Superior temporal gyrus (tissue), 1 donor: ENCODE data around the gene CCL4.
"Not testable (repeated sequence)": the region's sequence is repeated elsewhere in the genome, so short reads cannot be mapped to it uniquely, and the experiment has no call there.

Experiments used
- DNase-seq: peaks from one replicate; pipeline ENCODE4 v3.0.0-alpha.2; 2016; ENCODE audit errors: extremely low spot score

CCL4 gene

DNA sequence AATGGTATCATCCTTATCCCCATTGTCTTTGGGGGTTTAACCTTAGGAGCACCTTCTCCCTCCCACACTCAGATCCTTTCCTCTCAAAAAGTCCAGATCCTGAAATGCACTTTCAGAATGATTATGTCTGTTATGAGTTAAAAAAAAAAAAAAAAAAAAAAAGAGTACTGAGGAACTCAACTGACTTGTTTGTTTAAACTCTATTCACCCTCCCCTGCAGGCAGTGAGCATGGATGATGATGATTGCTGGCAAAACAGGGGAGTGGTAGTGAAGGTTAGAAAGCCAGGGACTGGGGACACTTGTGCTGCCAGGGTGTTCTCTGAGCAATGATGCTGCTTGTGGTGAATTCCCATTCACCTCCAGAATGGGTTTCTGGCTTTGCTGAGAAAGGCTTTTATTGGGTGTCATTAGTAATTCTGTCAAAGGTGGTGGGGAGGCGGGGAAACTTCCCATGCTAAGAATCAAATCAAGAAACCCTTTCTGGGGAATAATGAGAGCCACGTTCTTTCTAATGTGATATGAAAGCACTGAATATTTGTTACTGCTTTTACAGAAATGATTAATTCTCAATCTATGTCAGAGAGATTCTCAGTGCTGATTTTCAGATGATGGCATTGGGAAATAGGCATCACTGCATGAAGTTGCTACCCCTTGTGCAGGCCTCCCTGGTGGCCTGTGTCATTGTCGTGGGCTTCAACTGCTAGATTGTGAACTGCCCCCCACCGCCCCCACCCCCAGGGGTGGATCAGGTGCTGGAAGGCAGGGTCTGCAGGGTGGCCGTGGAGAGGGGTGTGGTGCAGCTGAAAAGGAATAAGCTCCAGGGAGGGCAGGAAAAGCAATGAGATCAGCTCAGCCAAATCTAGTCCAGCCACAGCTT lies 14.1 kb downstream of the CCL4 start:
- no peak for DNase-seq

DNA sequence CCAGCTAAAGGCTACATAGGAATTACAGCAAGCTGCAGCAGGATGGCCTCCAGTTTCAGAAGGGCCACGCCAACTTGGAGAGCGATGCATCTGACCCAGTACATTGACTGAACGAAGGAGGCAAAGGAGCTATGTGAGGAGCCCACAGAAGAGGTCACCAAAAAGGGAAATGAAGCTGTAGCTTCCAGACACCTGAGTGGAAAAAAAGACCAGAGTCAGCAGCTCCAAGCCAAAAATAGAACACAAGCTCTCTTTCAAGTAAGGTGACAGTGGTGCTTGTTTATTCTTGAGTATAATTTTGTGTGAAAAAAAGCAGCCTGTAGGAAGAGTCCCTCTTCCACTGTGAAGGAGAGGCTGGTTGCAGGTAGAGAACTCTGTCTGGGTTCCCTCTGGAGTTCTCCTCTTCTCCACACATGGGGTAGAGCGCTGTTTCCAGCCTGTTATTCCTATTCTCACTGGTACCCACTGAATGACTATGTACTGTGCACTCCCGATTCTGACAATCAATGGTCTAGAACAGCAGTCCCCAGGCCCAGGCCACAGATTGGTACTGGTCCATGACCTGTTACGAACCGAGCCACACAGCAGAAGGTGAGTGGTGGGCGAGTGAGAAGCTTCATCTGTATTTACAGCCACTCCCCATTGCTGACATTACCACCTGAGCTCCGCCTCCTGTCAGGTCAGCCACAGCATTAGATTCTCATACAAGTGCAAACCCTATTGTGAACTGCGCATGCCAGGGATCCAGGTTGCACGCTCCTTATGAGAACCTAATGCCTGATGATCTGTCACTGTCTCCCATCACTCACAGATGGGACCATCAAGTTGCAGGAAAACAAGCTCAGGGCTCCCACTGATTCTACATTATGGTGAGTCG lies 15.1 kb downstream of the CCL4 start:
- no peak for DNase-seq

DNA sequence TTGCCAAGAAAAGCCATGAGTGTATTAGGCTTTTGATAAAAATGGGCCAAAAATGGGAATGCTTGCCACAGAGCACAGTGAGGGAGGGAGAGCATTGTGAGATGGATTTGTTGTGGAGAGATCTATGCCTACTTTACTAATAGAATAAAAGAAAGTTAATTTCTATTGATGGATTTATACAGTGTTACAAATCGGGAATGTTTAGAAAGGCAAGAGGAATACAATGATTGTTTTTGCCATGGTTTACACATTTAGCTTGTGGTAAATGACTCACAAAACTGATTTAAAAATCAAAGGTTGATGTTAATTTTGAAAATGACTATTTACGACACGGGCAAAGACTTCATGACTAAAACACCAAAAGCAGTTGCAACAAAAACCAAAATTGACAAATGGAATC lies 16.6 kb downstream of the CCL4 start:
- no peak for DNase-seq

- not testable (repeated sequence) for DNase-seq
Observed at GRCh38 chr17:36121099-36121498, 17.5 kb downstream of the CCL4 start.

- no peak for DNase-seq
Observed at GRCh38 chr17:36123431-36123830, 19.8 kb downstream of the CCL4 start.

DNA sequence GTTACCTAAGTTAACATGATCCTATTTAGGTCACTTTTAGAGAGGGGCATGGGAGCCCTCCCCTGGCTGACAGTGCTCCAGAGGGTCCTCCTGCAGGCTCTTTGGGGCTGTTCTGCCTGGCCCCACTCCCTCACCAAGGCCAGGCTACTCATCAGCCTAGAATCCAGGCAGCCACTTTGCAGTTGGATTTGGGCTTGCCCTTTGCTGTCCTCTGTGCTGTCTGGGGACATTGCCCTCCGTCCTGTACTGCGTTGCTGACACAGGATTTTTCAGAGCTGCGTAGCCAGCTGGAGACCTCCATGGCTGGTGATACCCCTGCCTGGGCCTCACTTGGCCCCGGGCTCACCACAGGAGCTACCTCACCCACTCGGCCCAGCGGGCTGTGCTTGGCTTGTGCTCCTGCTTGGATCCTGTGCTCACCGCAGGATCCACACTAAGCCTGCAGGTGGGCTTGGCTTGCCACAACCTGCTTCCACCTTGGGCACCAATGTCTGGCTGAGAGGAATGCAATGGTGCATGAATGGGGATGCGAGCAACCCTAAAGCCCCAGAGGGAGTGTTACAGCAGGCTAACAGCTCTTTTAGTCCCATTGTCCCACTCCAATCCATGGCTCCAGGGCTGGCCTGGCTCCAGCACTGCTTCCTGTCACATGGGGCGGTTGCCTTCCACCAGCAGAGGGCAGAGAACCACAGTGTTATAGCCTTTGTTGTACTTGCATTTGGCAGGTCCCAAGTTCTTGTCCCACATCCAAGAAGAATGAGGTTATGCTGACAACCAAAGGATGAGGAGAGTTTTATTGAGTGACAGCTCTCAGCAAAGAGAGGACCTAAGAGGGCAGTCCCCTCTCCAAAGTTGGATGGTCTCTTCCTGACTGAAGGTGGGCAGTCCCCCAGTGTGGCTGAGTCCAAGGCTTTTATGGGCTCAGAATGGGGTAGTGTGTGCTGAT lies 21.5 kb downstream of the CCL4 start:
- DNase-seq: no peak

- DNase-seq: no peak
Observed at GRCh38 chr17:36127199-36127893, 23.7 kb downstream of the CCL4 start.

DNA sequence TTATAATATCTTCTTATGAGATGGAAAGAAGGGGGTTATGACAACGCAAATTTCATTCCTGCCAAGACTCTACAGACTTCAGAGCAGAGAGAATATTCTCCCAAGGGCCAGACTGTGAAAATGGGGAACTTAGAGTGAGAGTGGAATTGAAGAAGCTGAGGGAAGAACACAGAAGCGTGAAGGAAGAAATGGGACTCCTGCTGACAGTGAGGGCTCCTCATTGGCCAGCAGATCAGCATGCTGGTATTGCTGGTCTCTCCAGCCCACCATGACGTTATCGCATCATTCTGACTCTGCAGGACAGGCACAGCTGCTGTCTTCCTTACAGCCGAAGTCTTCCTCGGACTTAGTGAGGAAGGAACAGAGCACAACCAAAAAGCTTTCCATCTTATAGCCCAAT lies 24.3 kb downstream of the CCL4 start:
- DNase-seq: no peak

DNA sequence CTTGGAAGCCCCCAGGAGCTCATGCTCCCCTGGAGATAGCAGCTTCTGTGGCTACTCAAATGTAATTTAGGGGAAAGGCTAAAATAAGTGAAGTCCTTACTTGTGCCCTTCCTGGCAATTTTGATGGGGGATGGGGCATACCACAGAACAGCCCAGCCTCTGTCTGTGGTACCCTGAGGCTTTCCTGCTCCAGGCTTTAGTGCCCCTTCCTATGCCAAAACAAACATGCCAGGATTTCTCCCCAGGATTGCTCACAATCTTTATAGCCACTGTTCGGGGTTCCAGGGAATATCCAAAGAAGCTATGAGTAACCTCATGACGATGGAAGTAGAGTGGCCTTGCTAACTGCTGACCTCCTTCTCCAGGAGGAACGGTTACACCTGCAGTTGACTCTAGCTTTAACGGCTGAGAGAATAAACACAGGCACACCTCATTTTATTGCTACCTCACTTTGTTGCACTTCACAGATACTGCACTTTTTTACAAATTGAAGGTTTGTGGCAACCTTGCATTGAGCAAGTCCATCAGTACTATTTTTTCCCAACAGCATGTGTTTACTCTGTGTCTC lies 24.9 kb downstream of the CCL4 start:
- DNase-seq: no peak

- no peak for DNase-seq
Observed at GRCh38 chr17:36129616-36130015, 26.0 kb downstream of the CCL4 start.

DNA sequence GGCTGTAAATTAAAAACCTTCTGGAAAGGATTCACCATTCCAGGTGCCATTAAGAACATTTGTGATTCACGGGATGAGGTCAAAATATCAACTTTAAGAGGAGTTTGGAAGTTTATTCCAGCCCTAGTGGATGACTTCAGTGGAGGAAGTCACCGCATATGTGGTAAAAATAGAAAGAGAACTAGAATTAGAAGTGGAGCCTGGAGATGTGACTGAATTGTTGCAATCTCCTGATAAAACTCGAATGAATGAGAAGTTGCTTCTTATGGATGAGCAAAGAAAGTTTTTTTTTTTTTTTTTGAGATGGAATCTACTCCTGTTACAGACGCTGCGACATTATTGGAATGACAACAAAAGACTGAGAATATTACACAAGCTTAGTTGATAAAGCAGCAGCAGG lies 26.7 kb downstream of the CCL4 start:
- no peak for DNase-seq

- no peak for DNase-seq
Observed at GRCh38 chr17:36131421-36131820, 27.8 kb downstream of the CCL4 start.

GRCh38 chr17:36131931-36132330 lies 28.3 kb downstream of the CCL4 start:
- no peak for DNase-seq

DNA sequence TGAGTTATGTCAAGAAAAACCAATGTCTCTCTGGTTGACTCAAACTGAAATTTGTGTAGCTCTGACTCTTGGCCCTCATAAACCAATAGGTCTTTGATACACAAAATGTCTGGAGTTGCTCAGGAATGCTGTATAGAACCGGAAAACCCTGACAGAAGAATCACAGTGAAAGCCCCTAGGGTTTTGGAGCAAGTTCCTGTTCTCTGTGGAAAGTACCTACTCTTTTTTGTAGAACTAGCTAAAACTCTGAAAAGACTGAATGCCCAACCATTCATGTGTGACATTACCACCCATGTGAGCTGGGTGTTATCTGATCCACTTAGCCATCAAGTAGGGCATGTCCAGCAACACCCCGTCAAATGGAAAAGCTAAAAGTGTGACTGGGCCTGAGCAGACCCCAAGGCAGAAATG lies 28.8 kb downstream of the CCL4 start:
- no peak for DNase-seq

- DNase-seq: no peak
Observed at GRCh38 chr17:36133602-36134236, 30.1 kb downstream of the CCL4 start.

DNA sequence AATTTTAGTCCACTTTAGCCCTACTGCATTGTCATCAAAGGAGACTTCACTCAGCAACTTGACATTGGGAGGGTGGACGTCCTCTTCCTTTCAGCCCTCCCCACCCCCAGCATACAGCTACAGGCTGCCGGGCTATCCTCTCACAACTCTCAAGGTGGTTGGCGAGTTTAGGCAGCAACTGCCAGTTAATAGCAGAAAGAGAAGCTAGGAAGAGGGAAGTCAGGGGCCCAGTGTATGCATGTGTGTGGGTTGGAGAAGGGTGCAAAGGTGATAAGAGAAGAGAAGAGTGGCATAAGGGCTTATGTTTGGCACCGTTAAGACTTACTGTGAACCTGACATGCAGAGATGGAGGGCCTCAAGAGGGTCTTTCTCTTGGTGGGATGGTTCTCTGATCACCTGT lies 31.8 kb downstream of the CCL4 start:
- no peak for DNase-seq

DNA sequence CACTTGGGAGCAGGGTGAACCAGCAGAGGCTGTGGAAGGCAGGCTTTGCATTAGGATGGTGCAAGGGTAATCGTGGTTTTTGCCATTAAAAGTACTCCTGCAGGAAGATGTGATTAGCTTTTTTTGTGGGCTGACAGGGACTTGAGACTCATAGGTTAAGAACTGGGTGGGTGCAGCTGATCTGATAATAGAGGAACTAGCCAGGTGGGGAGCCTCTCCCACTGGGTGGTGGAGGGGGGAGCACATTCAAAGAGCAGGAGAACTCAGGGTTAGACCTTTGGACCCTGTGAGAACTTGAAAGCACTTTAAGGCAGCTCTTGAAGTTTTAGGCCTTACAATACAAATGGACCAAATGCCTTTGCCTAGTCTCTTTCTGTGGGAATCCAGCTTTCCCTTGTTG lies 32.4 kb downstream of the CCL4 start:
- no peak for DNase-seq

GRCh38 chr17:36136439-36136838 lies 32.8 kb downstream of the CCL4 start:
- no peak for DNase-seq

GRCh38 chr17:36142235-36142634 lies 38.6 kb downstream of the CCL4 start:
- no peak for DNase-seq

- DNase-seq: no peak
Observed at GRCh38 chr17:36142806-36143205, 39.2 kb downstream of the CCL4 start.
